T-cell (primary cell): ENCODE data around the gene MAP2K7. TPM values are rescaled to one million over a fixed set of nuclear protein-coding genes. Genes with fewer than 3 reads are reported as not detected.

Experiments used
- ATAC-seq, 4 experiments: fragments of 200-7000 bp in 3 of 4; fragments of 150-1000 bp in 1 of 4; cut with Tn5 transposase; replicated peaks in 1 of 4; 1 replicate in 3 of 4; 2 replicates in 1 of 4; pipeline ENCODE4 v1.10.0; 2021; ENCODE audit warnings: moderate library complexity in 3 of 4, mild to moderate bottlenecking in 2 of 4, moderate number of reproducible peaks in 1 of 4
- CTCF ChIA-PET, 2 donors: fragments of 300-600 bp; sonication (Branson Sonifier 250); formaldehyde crosslinking; loops; one replicate each; lab custom pipeline; 2022; ENCODE audit warnings: antibody characterized with exemption in 2 of 2; lab: Charles Lee
- POLR2A ChIA-PET, 2 donors: fragments of 300-600 bp; sonication (Branson Sonifier 250); formaldehyde crosslinking; loops; one replicate each; lab custom pipeline; 2022; ENCODE audit warnings: antibody characterized with exemption in 2 of 2; lab: Charles Lee
- DNase-seq, 35 experiments: peaks; one replicate each; pipeline versions ENCODE4 v3.0.0 to v3.0.0-alpha.2; 2013 to 2023
- H3K27ac ChIP-seq: one replicate; pipeline ENCODE4 v1.5.1; 2013; ENCODE audit warnings: low read length
- H3K27me3 ChIP-seq, 2 experiments: replicated peaks in 1 of 2; 1 replicate in 1 of 2; 2 replicates in 1 of 2; pipeline versions ENCODE4 v1.6.1 to v1.7.0; 2013; ENCODE audit warnings: low read length in 1 of 2, mixed read lengths in 1 of 2; ENCODE audit not compliant: control insufficient read depth in 2 of 2, insufficient read depth in 2 of 2; ENCODE audit errors: extremely low read depth in 1 of 2
- H3K36me3 ChIP-seq, 2 donors: 1 replicate in 1 of 2; 2 replicates in 1 of 2; pipeline versions ENCODE4 v1.6.1 to v1.7.0; 2013; ENCODE audit warnings: low read length in 1 of 2; ENCODE audit not compliant: control insufficient read depth in 2 of 2, insufficient read depth in 1 of 2; ENCODE audit errors: extremely low read depth in 1 of 2
- H3K4me1 ChIP-seq, 2 experiments: 1 replicate in 1 of 2; 2 replicates in 1 of 2; pipeline versions ENCODE4 v1.6.1 to v1.7.0; 2013; ENCODE audit warnings: low read length in 2 of 2, mixed read lengths in 1 of 2; ENCODE audit not compliant: insufficient read depth in 2 of 2, control insufficient read depth in 1 of 2; ENCODE audit errors: extremely low read depth in 1 of 2
- H3K4me3 ChIP-seq, 2 donors: 1 replicate in 1 of 2; 2 replicates in 1 of 2; pipeline versions ENCODE4 v1.5.1 to v1.7.0; 2013; ENCODE audit warnings: mild to moderate bottlenecking in 2 of 2, low read length in 1 of 2, moderate library complexity in 1 of 2; ENCODE audit not compliant: control insufficient read depth in 1 of 2; ENCODE audit errors: extremely low read depth in 1 of 2
- H3K9me3 ChIP-seq: 2 replicates; pipeline ENCODE4 v1.7.0; 2013
- H3K27ac Mint-ChIP-seq, 2 donors: one replicate each; pipeline ENCODE4 v1.8.0; 2020 to 2021; ENCODE audit warnings: mild to moderate bottlenecking in 2 of 2, mixed read lengths in 2 of 2
- H3K27me3 Mint-ChIP-seq, 2 donors: one replicate each; pipeline ENCODE4 v1.8.0; 2021 to 2022; ENCODE audit warnings: mixed read lengths in 2 of 2
- H3K36me3 Mint-ChIP-seq: one replicate; pipeline ENCODE4 v1.8.0; 2021; ENCODE audit warnings: mixed read lengths
- H3K4me1 Mint-ChIP-seq, 3 donors: one replicate each; pipeline ENCODE4 v1.8.0; 2020 to 2022; ENCODE audit warnings: mixed read lengths in 3 of 3, mild to moderate bottlenecking in 1 of 3
- H3K4me3 Mint-ChIP-seq, 3 donors: one replicate each; pipeline ENCODE4 v1.8.0; 2020 to 2022; ENCODE audit warnings: mild to moderate bottlenecking in 3 of 3, mixed read lengths in 3 of 3, moderate library complexity in 3 of 3
- H3K9me3 Mint-ChIP-seq, 3 donors: one replicate each; pipeline ENCODE4 v1.8.0; 2020 to 2022; ENCODE audit warnings: mixed read lengths in 3 of 3
- WGBS: methylation state at CpG from one replicate; pipeline ENCODE4 v1.1.5; 2013; ENCODE audit warnings: missing lambda C conversion rate; ENCODE audit not compliant: insufficient coverage; 5-methylcytosine and 5-hydroxymethylcytosine counted together
- total RNA-seq, 35 experiments: library from RNA in 6 of 35; stranded (reverse) in 6 of 35; fragments of 120-200 nt in 1 of 35; gene quantifications; one replicate each; pipeline versions ENCODE4 v1.2.1 to v1.2.4 and lab custom pipeline; 2013 to 2026

MAP2K7 gene
- total RNA-seq, 5 donors from 2014 or later (not counting 1 experiment from before 2014, with no cell fraction given), result 68.1 to 93.1 (median 73.5) TPM

DNA sequence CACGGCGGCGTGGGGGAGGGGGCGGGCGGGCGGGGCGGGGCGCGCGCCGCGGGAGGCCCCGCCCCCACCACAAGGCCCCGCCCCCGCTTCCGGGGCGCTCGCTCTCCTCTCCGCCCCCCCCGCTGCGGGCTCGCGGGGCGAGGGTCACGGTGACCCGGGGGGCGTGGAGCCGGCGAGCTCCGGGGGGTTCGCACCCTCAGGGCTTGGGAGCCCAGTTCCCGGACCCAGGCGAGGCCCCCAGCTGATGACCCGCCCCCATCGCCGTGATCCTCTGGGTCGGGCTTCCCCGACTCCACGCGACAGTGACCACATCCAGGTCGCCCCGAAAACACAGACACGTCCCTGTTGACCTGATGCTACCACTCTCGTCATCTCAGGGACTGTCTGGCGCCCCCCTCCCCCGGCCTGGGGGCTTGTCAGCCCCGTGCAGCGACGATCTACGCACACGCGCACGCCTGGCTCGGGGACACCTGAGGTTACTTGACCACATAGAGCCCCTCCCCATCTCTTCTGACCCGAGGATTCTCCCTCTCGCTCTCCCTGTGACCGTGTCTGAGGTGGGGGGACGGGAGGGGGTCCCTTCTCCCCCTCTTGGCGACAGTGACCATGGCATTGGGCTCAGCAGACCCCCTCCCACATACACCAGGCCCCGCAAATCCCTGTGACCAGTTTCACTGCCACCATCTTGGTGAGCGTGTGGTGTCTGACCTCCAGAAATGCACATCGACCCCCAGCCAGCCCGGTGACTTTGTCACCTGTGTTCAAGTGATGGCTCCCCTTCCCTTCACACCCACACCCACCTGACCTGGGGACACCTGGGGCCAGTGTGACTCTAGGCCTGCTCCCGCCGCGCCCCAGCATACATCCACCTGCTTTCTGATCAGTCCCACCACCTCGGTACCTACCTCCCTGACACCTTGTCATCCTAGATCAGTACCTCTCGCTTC is 670 bp downstream of the MAP2K7 start:
- Histone ChIP-seq H3K36me3 (peaks cover 6 to 15% of the 10 kb centered on the region in 2 donors), H3K4me3 (peak overlapping the region; percentile 77 to 82), H3K27me3 (peaks cover 0 to 10% of the 10 kb centered on the region in 2 experiments), H3K9me3 (no peaks in the 10 kb centered on the region), H3K27ac (peak overlapping the region; percentile 84), H3K4me1 (peaks cover 6 to 55% of the 10 kb centered on the region in 2 experiments)
- no peaks in the 10 kb centered on the region for H3K9me3 Mint-ChIP-seq
- CTCF ChIA-PET, result interaction anchor here in 1 of 2 donors (0.5 to 1.3 kb wide), 11 partner anchors 13 to 336 kb away, joined by 3 to 28 read pairs (median 6); partner anchors contain the start of genes PET100, SNAPC2, TIMM44 and TRAPPC5
- peak overlapping the region; percentile 83 to 88 (median 87) for H3K4me3 Mint-ChIP-seq
- POLR2A ChIA-PET, result interaction anchor here (0.5 to 1.5 kb wide), 4 partner anchors 12 to 1015 kb away, joined by 3 to 9 read pairs (median 6); partner anchors contain the start of gene SNAPC2 (in 1 of the 2)
- peak; percentile 67 to 77 (median 70) for ATAC-seq
- H3K27me3 Mint-ChIP-seq, result no peaks in the 10 kb centered on the region
- WGBS, result 16% methylated on average over 43 of the region's 68 CpGs
- H3K27ac Mint-ChIP-seq, result peak overlapping the region; percentile 61 to 78
- DNase-seq, result peak in 31 of 35 experiments; percentile 67 to 89 (median 78)
- H3K4me1 Mint-ChIP-seq, result peaks cover 27 to 32% (median 31%) of the 10 kb centered on the region in 3 donors
- peaks cover 7% of the 10 kb centered on the region for H3K36me3 Mint-ChIP-seq

DNA sequence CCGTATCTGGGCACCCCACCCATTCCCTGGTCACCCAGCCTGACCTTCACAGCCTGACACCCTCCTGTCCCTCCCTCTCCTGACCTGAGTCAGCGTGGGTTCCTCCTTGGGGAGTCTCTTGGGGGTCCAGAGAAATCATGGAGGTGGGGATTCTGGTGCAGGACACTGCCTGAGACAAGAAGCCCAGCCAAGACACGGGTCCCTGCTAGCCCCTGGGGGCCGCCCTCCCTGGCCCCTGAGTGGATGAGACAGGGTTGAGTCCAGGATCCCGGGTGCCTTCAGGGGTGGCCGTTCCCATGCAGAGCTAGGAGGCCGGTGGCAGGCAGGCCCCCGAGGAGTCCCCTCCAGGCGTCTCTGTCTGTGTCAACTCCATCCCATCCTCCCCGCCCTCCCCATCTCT is 1.6 kb downstream of the MAP2K7 start:
- peaks cover 27 to 32% (median 31%) of the 10 kb centered on the region in 3 donors for H3K4me1 Mint-ChIP-seq
- peaks cover 0 to under 1% of the 10 kb centered on the region in 2 experiments for H3K27me3 ChIP-seq
- ATAC-seq, result no peak
- H3K9me3 ChIP-seq, result no peaks in the 10 kb centered on the region
- peaks cover 6 to 55% of the 10 kb centered on the region in 2 experiments for H3K4me1 ChIP-seq
- peaks cover 7% of the 10 kb centered on the region for H3K36me3 Mint-ChIP-seq
- peak overlapping the region in 1 of 2 donors; percentile 77 for H3K4me3 ChIP-seq
- no peaks in the 10 kb centered on the region for H3K27me3 Mint-ChIP-seq
- peaks cover 11 to 21% of the 10 kb centered on the region in 2 donors for H3K36me3 ChIP-seq
- no peaks in the 10 kb centered on the region for H3K9me3 Mint-ChIP-seq
- no peak for DNase-seq
- peak overlapping the region; percentile 61 to 78 for H3K27ac Mint-ChIP-seq
- peak overlapping the region; percentile 83 to 88 (median 85) for H3K4me3 Mint-ChIP-seq
- POLR2A ChIA-PET, result no interaction called here
- CTCF ChIA-PET, result no interaction called here
- peak overlapping the region; percentile 84 for H3K27ac ChIP-seq
- WGBS, result 83% methylated on average over 1 of the region's 10 CpGs

DNA sequence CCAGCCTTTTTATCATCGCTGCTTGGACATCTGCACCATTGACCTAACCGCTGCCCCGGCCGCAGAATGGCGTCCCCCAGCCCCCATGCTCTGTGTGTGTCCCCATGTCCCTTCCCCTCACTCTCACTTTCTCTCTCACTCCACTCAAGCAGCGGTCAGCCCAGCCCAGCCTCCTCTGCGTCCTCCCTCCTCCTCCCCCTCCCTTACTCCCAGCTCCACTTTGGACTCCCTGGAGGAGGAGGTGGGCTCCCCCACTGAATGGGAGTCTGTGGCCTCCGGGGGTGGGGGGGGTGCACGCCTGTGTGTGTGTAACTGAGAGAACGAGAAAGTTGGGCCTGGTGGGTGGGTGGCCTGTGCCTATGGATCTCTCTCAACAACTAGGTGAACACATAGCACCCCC is 2.2 kb downstream of the MAP2K7 start:
- ATAC-seq (no peak), DNase-seq (no peak)
- no peaks in the 10 kb centered on the region for H3K9me3 ChIP-seq
- Mint-ChIP-seq H3K27ac (no peak overlapping the region), H3K4me1 (peaks cover 27 to 32% (median 31%) of the 10 kb centered on the region in 3 donors), H3K9me3 (no peaks in the 10 kb centered on the region), H3K27me3 (no peaks in the 10 kb centered on the region), H3K36me3 (peaks cover 13% of the 10 kb centered on the region), H3K4me3 (peak overlapping the region; percentile 56 to 88 (median 73))
- WGBS, result no CpG with 5 or more reads among the region's 10 CpGs
- peaks cover 6 to 55% of the 10 kb centered on the region in 2 experiments for H3K4me1 ChIP-seq
- H3K27me3 ChIP-seq, result no peaks in the 10 kb centered on the region
- H3K36me3 ChIP-seq, result peaks cover 17 to 26% of the 10 kb centered on the region in 2 donors
- POLR2A ChIA-PET, result no interaction called here
- no peak overlapping the region for H3K27ac ChIP-seq
- CTCF ChIA-PET, result no interaction called here
- no peak overlapping the region for H3K4me3 ChIP-seq

DNA sequence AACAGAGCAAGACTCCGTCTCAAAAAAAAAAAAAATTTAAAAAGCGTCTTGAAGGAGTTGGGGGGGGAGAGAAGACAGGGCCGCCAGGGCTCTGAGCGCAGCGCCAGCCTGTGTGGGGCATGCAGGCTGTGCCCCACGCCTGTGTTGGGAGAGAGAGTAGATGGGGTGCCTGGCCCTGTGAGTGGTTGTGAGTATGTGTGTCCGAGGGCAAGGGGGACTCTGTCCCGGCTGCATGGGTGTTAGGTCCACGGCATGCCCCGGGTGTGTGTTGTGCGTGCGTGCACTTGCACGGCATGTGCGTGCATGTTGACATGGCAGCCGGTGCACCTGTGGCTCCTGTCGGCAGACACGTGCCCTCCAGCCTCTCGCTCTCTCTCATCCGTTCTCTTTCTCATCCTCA is 3.4 kb downstream of the MAP2K7 start:
- ATAC-seq (no peak), DNase-seq (no peak)
- Histone ChIP-seq H3K27me3 (no peaks in the 10 kb centered on the region), H3K9me3 (no peaks in the 10 kb centered on the region), H3K4me1 (peaks cover 6 to 55% of the 10 kb centered on the region in 2 experiments), H3K36me3 (peaks cover 21 to 39% of the 10 kb centered on the region in 2 donors), H3K27ac (no peak overlapping the region), H3K4me3 (no peak overlapping the region)
- no peaks in the 10 kb centered on the region for H3K27me3 Mint-ChIP-seq
- CTCF ChIA-PET, result no interaction called here
- H3K27ac Mint-ChIP-seq, result no peak overlapping the region
- WGBS, result over 99% methylated on average over 13 of the region's 19 CpGs
- peaks cover 21% of the 10 kb centered on the region for H3K36me3 Mint-ChIP-seq
- H3K4me3 Mint-ChIP-seq, result no peak overlapping the region
- H3K4me1 Mint-ChIP-seq, result peaks cover 27 to 32% (median 29%) of the 10 kb centered on the region in 3 donors
- no peaks in the 10 kb centered on the region for H3K9me3 Mint-ChIP-seq
- POLR2A ChIA-PET, result no interaction called here

DNA sequence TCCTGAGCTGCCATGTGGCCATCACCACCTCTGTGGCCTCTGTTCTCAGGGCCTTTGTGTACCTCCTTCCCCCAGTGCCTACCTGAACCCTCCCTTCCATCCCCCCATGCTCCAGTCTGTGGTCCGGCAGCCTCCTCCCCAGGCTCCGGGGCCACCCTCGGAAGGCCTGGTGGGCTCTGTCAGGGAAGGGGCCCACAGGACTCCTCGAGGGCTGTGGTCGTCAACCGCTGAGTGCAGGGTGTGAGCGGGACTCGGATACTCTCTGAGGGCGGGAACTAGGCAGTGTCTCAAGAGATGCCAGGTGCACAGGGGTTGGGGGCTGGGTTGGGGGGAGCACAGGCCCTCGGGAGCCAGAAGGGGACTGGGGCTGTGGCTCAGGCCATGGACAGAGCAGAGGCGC is 3.9 kb downstream of the MAP2K7 start:
- POLR2A ChIA-PET, result no interaction called here
- Mint-ChIP-seq H3K4me3 (no peak overlapping the region), H3K4me1 (peaks cover 26 to 29% (median 27%) of the 10 kb centered on the region in 3 donors), H3K36me3 (peaks cover 21% of the 10 kb centered on the region), H3K27me3 (no peaks in the 10 kb centered on the region), H3K9me3 (no peaks in the 10 kb centered on the region), H3K27ac (no peak overlapping the region)
- no peaks in the 10 kb centered on the region for H3K27me3 ChIP-seq
- H3K9me3 ChIP-seq, result no peaks in the 10 kb centered on the region
- H3K4me3 ChIP-seq, result no peak overlapping the region
- no peak overlapping the region for H3K27ac ChIP-seq
- 95% methylated on average over 9 of the region's 11 CpGs for WGBS
- H3K36me3 ChIP-seq, result peaks cover 23 to 42% of the 10 kb centered on the region in 2 donors
- peaks cover 6 to 54% of the 10 kb centered on the region in 2 experiments for H3K4me1 ChIP-seq
- no peak for ATAC-seq
- CTCF ChIA-PET, result no interaction called here
- no peak for DNase-seq

- H3K9me3 Mint-ChIP-seq, result no peaks in the 10 kb centered on the region
- H3K9me3 ChIP-seq, result no peaks in the 10 kb centered on the region
- peaks cover 27% of the 10 kb centered on the region for H3K36me3 Mint-ChIP-seq
- ATAC-seq (no peak), DNase-seq (no peak)
- no peak overlapping the region for H3K27ac ChIP-seq
- WGBS, result 87% methylated on average over 10 of the region's 14 CpGs
- ChIA-PET CTCF (no interaction called here), POLR2A (interaction anchor here in 1 of 2 donors (0.9 kb wide), 1 partner anchor 278 kb away, joined by 3 read pairs; the partner anchor contains the start of gene PET100)
- peaks cover 20 to 25% (median 23%) of the 10 kb centered on the region in 3 donors for H3K4me1 Mint-ChIP-seq
- peaks cover 6 to 47% of the 10 kb centered on the region in 2 experiments for H3K4me1 ChIP-seq
- H3K36me3 ChIP-seq, result peaks cover 23 to 45% of the 10 kb centered on the region in 2 donors
- no peak overlapping the region for H3K4me3 ChIP-seq
- H3K27me3 Mint-ChIP-seq, result peaks cover 0 to 1% of the 10 kb centered on the region in 2 donors
- no peak overlapping the region for H3K4me3 Mint-ChIP-seq
- no peaks in the 10 kb centered on the region for H3K27me3 ChIP-seq
- H3K27ac Mint-ChIP-seq, result no peak overlapping the region
Measured at GRCh38 chr19:7908078-7908699, 4.5 kb downstream of the MAP2K7 start.
